NCI-H82 treated with DMSO at 0.1 percent for 48 hours (cell line): Measurements from ENCODE around the gene PGC.

Experiments
- DNase-seq: peaks from one replicate; lab custom pipeline; 2025; ENCODE audit not compliant: unreplicated experiment; lab: John Stamatoyannopoulos, UW

Gene PGC

DNA sequence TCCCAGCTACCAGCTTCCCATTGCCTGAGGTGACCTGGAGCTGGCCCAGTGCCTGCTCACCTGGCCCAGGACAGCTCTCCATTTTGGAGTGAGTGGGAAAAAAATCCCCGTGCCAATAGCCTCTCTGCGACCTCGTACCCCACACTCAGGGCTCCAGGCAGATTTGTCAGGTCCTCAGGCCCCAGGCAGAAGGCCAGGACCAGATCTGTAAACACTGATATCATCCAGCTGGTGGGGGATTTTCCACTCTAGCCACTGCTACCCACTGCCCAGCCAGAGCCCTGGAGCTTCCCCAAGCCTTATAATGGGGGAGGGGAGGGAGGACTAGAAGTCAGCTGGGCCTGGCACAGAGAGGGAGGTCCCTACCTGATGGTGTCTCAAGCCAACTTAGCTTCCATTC is 1.3 kb upstream of the PGC start:
- DNase-seq, result no peak

DNA sequence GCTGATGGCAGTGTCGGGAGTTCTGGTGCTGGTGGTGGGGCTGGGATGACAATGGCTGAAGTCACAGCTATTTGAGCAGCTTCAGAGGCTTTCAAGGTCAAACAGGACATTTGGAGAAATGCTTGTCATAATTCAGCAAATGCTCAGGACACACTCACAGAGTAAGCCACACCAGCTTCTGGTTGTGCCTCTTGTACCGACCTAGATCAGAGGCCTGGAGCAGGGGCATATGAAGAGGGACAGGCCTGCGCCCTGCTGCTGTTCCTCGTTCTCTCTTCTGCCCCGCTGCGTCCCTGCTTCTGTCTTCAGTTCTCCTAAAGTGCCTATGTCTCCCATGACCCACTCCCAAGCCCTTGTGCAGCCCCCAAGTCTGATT is 893 bp upstream of the PGC start:
- DNase-seq, result no peak

DNA sequence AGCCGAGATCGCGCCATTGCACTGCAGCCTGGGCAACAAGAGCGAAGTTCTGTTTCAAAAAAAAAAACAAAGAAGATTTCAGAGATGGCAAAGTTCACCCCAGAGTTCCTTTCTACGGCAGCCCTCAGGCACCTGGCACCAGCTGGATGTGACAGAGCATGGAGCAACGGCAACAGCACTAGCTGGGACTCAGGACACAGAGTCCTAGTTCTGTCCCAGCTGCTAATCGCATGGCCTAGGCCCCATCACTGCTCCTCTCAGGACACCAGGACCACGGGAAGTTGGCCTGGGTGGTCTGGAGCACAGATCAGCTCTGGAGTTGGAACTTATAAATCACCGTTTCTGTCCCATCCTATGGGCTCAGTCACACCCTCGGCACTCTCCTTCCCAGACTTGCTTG is 1.1 kb downstream of the PGC start:
- DNase-seq, result no peak

DNA sequence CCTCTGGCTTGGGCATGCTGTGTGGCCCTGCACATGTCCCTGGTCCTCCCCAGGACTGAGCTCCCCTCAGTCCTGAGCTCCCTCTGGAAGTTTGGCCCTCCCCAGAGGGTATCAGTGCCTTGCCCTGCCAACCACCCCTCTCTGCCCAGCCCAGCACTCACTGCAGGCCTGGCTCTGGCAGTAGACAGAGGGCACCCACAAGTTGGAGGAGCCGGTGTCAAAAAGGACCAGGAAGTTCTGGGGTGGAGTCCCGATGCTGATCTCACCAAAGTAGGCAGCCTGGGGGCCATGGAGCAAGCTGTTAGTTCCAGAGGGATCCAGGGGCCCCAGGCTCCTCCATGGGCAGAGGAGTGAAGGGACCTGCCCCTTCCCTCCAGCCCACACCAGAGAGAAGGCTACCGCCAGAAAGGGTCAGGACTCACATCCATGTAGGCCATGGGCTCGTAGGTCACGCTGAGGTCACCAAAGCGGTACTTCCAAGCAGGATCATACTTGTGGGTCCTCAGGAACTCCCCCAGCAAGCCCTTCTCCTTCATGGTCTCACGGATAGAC is 2.9 kb downstream of the PGC start:
- no peak for DNase-seq

DNA sequence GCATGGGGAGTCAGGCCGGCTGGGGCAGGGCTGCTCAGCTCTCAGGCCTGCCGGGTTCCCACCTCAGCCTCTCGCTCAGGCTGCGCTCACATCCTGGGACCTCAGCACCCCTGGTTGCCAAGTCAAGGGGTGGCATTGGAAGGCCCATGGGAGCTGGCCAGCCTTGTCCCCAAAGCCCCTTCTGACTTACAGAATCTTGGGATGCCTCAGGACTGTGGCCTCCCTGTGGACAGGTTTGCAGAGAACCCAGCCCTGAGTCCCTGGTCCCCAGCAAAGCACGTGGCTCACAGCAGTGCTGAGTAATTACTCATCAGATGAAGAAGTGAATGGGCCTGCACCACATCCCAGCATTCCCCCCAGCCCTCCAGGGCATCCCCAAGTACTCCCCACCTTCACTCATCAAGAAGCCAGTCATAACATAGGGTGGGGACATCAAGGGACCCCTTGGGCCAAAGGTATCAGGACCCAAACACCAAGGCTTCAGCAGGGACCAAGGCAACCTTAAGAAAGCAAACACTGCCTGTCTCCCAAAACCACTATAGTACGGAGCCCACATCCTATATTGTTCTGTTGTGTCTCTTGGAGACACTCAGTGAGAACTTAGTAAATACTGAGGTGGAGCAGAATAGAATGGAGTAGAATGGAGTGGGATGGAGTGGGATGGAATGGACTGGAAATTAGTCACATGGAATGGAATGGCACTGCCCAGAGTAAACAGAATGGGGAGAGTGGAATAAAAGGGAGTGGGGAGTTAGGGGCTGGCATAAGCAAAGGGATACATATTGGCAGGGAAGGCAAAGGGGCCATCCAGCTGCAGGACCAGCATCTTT is 3.6 kb downstream of the PGC start:
- no peak for DNase-seq

DNA sequence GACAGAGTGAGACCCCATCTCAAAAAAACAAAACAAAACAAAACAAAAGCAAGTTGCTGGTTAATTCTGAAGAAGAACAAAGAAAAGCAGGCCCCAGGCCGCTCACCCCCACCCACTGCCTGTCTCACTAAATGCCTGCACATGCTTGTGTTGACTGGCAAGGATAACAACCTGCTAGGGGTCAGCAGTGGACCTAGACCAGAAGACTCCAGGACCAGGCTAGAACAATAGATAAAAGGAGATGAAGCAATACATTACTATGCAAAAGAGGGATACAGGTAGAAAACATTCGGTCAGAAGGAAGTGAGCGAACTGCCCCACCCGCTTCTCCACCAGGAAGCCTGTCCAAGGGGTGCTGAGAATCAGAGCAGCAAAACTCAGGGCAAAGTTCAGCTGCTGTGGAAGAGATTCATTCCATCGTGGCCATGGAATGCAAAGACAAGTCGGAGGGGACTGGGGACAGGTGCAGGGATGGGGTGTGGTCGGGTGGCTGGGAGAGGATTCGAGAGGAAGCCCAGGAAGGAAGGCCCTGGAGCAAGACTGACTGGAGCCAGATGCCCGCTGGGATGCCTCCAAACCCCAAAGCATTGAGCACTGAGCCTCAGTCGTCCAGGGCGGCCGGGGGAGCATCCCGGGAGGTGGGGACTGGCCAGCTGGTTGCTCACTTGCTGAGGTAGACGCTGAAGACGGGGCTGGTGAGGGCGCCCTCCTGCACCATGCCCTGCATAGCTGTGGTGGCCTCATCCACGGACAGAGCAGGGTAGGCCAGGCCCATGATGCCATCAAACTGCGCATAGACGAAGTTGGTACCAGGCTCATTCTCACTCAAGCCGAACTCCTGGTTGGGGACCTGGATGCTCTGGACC is 5.3 kb downstream of the PGC start:
- no peak for DNase-seq

DNA sequence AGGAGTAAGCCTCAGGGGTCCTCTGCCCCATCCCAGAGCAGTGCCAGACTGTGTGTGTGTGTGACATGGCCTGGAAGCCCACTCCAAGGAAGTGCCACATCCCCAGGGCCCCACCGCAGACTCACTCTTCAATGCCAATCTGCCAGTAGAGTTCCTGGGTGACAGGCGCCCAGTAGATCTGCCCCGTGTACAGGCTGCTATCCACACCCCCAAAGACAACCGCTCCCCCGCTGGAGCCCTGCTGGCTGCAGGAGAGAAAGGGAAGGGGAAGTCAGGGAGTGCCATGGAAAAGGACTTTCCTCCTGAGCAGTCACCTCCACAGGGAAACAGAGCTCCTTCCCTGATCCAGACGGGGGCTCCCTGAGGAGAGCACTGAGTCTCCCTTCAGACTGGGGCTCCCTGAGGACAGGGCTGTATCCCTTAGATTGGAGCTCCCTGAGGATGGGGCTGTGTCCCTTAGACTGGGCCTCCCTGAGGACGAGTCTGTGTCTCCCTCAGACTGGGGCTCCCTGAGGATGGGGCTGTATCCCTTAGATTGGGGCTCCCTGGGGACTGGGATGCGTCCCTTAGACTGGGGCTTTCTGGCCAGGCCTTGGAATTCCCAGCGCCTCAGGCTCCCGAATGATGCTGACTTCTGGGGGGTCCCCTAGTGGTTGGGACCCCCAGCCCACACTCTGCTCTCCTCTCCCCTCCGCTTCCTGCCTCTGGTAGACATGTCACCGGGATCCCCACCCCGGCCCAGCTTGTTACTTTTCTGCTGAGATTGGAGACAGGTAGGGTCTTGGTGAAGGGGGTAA is 6.6 kb downstream of the PGC start:
- DNase-seq, result no peak

DNA sequence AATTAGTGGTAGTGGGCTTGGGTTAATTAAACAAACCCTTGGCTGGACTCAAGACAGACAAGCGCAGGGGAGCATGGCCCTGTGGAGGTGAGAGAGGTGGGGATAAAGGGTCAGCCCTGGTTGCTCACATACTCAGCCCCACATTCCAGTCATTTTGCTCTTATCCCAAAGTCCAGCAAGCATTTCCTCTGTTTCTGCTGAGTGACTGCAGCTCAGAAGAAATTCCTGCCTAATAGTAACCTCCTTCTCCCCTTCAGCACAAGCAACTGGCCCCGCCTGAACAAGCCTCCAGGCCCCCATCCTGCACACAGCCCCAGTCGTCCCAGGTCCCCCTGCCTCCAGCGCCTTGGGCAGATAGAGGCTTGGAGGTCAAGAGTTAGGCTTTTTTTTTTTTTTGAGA is 8.2 kb downstream of the PGC start:
- no peak for DNase-seq

DNA sequence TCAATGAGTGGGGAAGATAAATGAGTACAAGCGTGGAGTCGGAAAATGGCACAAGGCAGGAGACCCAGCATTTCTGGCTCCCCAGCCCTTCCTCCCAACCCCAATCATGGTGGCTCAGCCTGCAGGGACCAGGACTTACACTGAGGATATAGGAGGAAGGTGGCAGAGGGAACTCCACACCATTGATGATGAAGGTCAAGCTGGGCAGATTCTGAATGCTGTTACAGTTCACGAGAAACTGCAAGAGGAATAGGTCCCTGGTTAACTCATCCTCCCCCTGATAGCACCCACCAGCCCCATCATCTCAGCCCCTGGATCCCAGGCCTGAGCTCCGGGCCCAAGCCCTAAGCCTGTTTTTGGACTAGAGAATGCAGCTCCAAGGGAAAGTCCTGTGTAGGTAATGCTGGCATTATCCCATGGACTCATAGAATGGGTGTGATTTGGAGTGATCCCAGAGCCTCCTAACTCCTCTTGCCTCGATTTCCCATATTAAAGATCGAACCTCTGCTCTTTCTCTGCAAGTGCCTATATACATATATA is 9.5 kb downstream of the PGC start:
- DNase-seq, result no peak

DNA sequence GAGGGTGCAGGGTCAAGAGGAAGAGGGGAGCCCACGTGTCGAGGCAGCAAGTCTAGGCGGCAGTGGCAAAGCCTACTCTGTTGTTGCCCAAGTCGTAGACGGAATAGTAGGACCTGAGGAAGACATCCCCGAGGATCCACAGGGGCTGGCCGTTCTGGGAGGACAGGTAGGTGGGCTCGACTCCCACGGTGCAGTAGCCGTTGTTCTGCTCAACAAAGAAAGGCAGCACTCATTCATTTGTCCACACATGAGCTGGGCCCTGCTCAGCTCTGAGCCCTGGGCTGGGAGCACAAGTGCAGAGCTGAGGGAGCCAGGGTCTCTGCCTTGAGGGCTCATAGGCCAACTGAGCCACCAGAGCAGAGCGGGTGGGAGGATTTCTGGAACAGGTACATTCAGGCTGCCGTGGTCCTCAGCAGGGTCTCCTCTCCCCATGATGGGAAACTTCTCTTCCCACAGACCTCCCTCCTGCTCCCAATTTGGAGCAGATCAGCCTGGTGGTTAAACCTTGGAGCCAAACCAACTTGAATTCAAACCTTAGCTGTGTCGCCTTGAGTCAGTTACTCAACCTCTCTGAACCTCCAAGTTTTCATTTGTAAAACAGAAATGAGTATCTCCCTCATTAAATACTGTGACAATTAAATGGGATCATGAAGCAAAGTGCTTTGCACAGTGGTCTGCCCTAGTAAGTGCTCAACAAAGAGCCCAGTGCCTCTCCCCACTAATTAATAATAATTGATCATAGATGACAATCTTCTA is 10.2 kb downstream of the PGC start:
- DNase-seq, result no peak

DNA sequence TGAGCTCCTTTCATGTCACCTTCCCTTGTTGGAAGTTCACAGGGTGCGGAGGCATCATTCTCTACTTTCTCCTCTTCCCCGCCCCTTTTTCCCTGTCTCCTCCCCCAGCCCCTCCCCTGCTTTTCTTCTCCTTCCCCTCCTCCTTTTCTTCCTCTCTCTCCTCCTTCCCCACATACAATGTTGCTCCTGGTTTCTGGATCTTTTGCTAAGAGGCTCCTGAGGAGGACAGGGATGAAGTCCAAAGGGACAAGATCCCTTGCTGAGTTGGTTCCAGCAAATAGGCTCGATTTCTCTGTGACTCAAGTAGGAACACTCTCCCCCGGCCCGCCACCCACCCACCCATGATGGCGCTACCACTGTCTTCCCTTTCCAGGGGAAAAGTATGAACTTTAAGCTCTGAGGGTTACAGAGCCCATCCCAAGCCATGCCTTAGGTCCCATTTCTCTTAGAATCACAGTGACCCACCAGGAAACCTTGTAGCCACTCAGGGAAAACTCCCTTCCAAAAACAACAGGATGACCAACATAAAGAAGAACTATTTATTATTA is 10.9 kb downstream of the PGC start:
- no peak for DNase-seq

DNA sequence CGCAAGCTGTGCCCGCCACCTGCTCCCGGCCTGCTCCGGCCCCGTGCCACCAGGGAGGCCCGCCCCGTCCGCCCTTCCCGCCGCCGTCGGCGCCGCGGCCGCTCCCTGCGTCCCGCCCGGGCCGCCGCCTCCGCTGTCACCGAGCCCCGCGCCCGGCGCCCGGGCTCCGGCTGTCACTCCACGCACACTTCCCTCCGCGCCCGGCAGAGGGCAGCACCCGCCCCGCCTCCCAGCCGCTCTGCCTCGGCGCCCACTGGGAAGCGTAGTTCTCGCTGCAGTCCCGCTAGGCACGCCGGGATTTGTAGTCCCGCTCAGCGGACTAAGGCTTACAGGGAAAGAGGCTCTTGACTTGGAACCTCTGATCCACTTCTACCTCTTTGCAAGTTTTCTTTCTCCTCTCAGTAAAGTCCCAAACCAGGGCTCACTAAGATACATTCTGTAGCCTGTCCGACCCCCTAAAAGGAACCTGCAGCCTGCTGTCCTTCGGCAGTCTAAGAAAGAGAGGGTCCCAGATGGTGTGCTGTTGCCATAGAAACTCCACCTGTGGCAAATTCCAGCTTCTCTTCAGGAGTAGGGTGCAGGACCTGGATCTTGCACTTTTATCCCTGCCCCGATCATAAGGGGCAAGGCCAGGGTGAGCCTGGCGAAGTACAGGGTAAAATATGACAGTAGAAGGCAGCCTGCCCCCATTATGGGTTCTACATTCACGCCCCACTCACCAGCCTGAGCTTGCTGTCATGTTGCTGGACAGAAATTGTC is 11.6 kb downstream of the PGC start, which contains the start of gene TFEB:
Gene TFEB (minus strand): TSS at position 182 of the 759 bp plus-strand sequence. CDS start 44,395 bp downstream, outside the sequence.
- DNase-seq, result peak; percentile 51

DNA sequence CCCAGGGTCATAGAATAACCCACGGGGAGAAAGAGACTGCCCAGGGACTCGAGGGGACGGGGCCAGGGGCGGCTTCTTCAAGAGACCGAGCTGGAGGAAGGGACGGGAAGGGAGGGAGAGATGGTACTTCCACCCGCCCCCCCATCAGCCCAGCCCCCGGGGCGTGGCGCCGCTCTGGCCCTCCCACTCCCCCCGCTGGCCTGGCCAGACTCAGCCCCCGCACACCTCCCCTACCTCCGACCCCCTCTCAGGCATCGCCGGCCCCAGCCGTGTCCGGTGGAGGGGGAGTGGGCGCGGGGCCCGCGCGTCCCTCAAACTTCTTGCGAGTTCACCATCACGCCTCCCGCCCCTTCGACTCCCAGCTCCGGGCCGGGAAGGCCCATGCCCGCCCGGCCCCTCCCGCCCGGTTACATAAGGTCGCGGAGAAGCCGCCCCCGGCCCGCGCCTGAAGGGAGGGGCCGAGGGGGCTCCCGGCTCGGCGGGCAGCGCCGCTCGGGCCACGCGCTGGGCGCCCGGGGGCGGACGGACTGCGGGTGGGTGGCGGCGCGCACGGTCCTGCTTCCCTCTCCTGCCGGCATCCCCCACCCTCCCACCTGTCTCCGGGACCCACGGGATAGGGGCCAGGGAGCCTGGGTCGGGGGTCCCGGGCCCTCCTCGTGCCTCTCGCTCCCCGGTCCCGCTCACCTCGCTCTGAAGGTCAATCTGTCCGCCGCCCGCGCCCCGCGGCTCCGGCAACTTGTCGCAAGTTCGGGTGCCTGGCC is 12.4 kb downstream of the PGC start:
- peak; percentile 21 for DNase-seq

DNA sequence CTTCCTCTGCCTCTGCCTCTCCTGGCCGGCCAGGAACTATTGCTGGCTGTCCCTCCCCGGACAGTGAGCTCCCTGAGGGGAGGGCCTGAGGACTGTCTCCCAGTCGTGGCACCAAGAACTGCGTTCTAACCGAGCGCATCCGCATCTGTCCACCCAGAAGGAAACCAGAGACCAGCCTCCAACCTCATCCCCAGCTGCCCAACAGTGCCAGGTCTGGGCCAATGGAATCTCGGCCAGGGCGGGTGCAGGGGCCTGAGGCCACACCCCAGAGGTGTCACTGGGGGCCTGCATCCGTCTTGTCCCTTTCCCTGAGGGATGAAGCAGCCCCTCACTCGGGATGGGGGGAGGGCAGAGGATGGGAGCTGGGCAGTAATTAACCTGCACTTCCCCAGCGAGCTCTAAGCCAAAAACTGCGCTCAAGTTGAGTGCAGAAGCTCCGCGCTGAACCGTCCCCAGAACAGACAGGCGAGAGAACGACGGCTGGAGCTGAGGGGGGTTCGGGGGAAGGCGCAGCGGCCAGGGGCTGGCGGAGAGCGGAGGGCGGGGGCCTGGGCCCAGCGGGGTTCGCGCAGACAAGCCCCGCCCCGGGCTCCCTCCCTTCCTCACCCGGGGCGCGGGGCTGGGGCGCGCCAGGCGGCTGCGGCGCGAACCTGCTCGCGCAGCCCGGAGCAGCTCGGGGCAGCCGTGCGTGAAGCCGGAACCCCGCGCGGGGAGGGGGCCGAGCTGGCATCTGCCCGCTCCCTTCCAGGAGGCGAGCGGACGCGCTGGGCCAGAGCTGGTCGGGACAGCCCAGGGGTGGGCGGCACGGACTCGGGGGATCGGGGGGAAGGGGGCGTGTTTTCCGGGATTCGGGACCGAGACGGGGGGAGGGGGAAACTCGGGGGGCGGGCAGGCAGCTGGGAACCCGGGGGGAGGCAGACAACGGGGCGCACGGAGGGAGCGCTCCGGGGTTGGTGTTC is 13.2 kb downstream of the PGC start:
- DNase-seq, result peak; percentile 49

DNA sequence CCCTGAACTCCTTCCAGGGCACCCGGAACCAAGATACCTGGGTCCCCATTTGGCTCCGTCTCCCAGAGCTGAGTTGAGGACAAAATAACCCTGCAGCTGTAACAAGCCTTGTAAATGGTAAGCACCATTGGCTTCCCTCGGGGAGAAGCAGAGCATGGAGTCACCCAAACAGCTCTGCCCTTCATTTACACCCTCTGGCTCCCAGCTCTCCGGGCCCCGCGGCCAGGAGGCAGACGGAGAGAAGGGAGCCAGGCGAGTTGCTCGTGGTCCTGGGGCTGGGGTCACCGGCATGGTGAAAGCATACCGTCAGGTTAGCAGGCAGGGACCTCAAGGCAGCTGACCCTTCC is 13.9 kb downstream of the PGC start:
- no peak for DNase-seq

DNA sequence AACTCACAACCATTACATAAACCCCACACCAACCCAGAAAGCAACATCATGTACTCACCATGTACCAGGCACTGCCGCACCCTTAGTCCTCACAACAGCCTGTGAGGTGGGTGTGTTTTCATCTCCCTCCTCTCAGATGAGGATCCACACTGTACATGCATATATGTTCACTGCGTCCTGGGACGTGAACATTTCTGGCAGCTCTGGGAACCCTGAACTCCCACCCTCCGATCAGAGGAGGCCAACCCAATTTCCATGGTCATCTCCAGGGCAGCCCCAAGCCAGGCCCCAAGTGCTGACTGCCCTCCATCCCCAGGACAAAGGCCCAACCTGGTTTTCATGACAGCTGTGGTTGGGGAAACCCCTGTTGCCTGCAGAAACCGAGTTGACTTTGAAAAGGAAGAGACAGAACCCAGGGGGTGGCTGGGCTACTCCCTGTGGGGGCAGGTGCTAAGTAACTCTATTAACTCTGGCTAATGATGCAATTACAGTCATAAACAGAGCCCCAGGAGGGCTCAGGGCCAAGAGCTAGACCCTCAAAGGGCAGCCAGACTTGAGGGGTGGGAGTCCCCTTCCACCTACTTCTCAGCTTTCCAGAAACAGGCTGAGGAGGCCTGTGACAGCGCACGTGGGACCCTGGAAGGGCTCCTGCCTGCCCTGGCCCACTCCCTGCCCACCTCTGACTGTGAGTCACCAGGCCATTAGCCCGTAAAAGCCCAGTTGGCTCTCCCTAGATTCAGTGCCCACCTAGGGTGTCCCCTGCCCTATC is 14.4 kb downstream of the PGC start:
- DNase-seq, result no peak

DNA sequence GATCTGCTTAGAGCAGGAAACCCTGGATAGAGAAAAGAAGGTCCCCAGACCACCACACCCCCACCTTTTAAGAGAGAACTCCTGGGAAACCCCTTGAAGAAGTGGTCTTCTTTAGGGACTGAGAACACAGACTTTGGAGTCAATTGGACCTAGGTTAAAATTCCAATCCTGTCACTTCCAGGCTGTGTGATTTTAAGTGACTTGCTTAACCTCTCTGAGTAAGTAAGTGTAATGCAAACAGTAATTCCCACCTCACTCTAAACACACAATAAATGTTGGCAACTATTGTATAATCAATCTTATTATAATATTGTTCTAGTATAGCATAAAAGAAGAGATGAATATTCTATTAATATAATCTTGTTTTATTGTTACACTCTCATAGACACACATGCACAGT is 15.0 kb downstream of the PGC start:
- no peak for DNase-seq
